DMS79 treated with DMSO at 0.1 percent for 48 hours (cell line): Measurements from ENCODE around the gene LRP1B.
"Not testable (repeated sequence)": the region's sequence is repeated elsewhere in the genome, so short reads cannot be mapped to it uniquely, and the experiment has no call there.

Source experiments
- DNase-seq: peaks from one replicate; lab custom pipeline; 2025; lab: John Stamatoyannopoulos, UW

LRP1B gene

GRCh38 chr2:141306368-141306767 is 824.4 kb downstream of the LRP1B start:
- no peak for DNase-seq

GRCh38 chr2:141301551-141301950 is 829.3 kb downstream of the LRP1B start:
- no peak for DNase-seq

- DNase-seq, result no peak
These were observed 850.8 kb downstream of the LRP1B start for GRCh38 chr2:141280037-141280436.

- no peak for DNase-seq
These were observed 859.5 kb downstream of the LRP1B start for GRCh38 chr2:141271346-141271745.

GRCh38 chr2:141264848-141265247 is 866.0 kb downstream of the LRP1B start:
- no peak for DNase-seq

- DNase-seq, result no peak
These were observed 869.9 kb downstream of the LRP1B start for GRCh38 chr2:141260911-141261310.

GRCh38 chr2:141259683-141260082 is 871.1 kb downstream of the LRP1B start:
- no peak for DNase-seq

- DNase-seq, result no peak
These were observed 888.8 kb downstream of the LRP1B start for GRCh38 chr2:141242008-141242407.

- DNase-seq, result no peak
These were observed 904.3 kb downstream of the LRP1B start for GRCh38 chr2:141226560-141226959.

GRCh38 chr2:141207036-141207385 is 923.8 kb downstream of the LRP1B start:
- no peak for DNase-seq

GRCh38 chr2:141201016-141201565 is 929.7 kb downstream of the LRP1B start:
- no peak for DNase-seq

GRCh38 chr2:141200191-141200590 is 930.6 kb downstream of the LRP1B start:
- DNase-seq, result no peak

- DNase-seq, result no peak
These were observed 931.1 kb downstream of the LRP1B start for GRCh38 chr2:141199711-141200110.

- DNase-seq, result no peak
These were observed 935.7 kb downstream of the LRP1B start for GRCh38 chr2:141195087-141195486.

- DNase-seq, result no peak
These were observed 943.8 kb downstream of the LRP1B start for GRCh38 chr2:141187075-141187439.

- DNase-seq, result no peak
These were observed 944.3 kb downstream of the LRP1B start for GRCh38 chr2:141186413-141187074.

- DNase-seq, result no peak
These were observed 948.6 kb downstream of the LRP1B start for GRCh38 chr2:141182246-141182645.

GRCh38 chr2:141169117-141169516 is 961.7 kb downstream of the LRP1B start:
- DNase-seq, result not testable (repeated sequence)

- DNase-seq, result no peak
These were observed 968.5 kb downstream of the LRP1B start for GRCh38 chr2:141162314-141162713.

GRCh38 chr2:141151611-141152286 is 979.1 kb downstream of the LRP1B start:
- DNase-seq, result no peak

- DNase-seq, result no peak
These were observed 988.8 kb downstream of the LRP1B start for GRCh38 chr2:141142025-141142424.

- DNase-seq, result no peak
These were observed 993.6 kb downstream of the LRP1B start for GRCh38 chr2:141137122-141137693.

GRCh38 chr2:141133883-141134282 is 996.9 kb downstream of the LRP1B start:
- DNase-seq, result no peak
